HG02973 (cell line): ENCODE results near the gene SYNC.
"Not testable (repeated sequence)": the region's sequence is repeated elsewhere in the genome, so short reads cannot be mapped to it uniquely, and the experiment has no call there.

Experiments used
- ATAC-seq: cut with Tn5 transposase; IDR thresholded peaks from one replicate; pipeline ENCODE4 v1.9.1; 2021; ENCODE audit warnings: moderate library complexity; ENCODE audit not compliant: unreplicated experiment

The SYNC gene

DNA sequence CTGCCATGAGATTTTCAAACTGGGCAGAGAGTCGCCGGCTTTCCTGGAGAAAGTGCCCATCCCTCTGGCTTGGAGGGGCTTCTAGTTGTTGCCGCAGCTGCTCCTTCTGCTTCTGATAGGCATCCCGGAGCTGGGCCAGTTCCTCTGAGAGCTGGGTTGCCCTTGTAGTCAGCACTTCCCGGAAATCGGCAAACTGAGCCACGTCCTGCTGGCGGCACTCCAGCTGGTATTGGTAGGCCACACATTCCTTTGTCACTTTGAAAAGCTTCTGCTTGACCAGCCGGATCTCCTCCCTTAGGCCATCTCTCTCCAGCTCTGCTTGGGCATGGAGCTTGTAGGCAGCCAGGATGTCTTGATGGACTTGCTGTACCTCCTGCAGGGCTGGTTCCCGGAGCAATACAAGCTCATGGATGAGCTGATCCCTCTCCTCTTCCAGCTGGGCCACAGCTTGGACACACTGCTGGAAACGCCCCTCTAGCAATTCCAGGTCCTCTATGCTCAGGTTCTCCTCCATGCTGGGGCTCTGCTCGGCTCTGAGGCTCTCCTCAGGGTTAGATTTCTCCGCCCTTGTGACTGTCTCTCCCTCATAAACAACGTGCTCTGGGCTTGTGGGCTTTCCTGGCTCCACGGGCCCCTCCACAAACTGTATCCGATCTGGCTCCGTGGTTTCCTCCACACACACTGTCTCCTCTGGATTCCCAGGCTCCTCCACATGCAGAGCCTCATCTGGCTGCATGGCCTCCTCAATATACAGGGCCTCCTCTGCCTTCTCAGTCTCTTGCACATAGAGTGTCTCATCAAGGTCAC, 7.3 kb downstream of the SYNC start:
- no peak for ATAC-seq

DNA sequence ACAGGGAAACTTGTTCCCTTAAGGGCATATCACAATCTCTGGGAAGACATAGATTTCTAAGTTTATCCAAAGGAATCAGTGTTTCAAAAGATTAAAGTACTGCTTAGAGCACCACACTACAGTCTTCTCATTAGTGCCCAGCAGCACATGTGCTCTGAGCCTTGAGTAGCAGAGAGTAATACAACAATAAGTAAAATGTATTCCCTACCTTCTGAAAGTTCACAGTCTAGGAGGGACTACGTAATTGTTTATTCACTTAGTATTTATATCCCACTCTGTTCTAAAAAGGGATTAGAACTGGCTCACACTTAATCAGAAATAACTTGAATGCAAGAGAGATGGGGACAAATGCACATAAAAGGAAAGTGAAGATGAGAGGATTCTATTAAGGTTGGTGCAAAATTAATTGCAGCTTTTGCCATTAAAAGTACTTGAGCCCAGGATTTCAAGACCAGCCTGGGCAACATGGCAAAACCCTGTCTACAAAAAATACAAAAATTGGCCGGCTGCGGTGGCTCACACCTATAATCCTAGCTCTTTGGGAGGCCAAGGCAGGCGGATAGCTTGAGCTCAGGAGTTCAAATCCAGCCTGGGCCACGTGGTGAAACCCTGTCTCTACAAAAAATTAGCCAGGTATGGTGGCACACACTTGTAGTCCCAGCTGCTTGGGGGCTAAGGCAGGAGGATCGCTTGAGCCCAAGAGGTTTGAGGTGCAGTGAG, 9.0 kb downstream of the SYNC start:
- no peak for ATAC-seq

DNA sequence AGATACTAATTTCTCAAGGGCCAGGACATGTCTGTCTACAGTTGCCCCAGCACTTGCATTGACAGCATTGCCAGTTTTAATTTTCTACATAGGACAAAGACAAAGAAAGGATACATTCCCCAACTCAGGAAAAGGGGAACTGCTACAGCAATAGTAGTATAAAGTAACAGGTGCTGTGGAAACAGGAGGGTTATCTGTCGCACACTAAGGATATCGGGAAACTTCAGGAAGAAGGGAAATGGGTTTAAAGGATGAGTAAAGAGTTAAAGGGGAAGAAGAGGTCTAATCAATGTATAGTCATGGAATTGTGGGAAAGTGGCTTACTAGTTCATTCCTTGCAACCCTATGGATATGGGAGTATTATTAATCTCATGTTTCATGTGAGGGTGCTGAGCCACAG, 16.2 kb downstream of the SYNC start:
- no peak for ATAC-seq

DNA sequence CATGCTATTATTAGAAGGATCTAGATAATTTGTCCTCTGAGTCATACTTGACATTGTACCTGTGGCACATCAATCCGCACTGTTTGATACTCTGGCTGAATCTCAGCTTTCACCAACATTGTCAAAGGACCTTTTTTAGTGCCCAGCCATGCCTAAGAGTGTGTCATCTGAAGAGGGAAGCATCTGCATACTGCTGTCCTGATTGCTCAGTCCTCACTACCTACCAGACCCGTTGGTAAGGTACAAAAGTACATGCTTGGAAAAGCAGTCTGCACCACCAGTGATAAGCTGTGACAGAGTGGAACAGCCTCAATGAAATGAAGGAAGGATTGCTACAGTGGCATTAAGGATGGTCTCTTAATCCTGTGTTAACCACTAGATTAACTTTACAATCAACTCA, 17.1 kb downstream of the SYNC start:
- no peak for ATAC-seq

DNA sequence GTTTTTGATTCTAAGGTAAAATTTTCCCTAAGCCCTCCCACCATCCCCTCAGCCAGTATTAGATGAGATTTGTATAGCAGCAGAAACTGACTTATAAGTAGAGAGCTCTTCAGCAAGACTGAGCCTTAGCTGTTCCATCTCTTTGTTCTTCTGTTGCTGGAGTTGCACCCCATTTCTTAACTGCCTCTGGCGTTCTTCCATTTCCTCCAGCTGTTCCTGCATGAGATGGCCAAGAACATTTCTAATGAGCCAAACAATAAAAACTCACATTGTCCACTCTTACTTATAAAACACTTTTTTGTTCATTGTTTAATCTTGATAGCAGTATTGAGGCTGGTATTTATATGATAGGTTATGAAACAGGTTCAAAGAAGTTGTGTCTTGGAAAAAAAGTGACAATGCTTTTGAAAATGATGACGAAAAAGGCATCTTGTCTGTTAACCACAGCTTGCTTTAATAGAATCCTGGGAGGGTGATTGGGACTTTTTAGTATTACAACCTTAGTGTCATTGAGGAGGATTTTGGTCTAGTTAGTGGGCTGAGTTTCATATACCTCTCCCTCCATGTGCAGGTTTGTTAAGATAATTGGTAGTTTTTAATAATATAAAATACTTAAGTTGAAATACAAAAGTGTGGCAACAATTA, 18.3 kb downstream of the SYNC start:
- ATAC-seq = no peak

DNA sequence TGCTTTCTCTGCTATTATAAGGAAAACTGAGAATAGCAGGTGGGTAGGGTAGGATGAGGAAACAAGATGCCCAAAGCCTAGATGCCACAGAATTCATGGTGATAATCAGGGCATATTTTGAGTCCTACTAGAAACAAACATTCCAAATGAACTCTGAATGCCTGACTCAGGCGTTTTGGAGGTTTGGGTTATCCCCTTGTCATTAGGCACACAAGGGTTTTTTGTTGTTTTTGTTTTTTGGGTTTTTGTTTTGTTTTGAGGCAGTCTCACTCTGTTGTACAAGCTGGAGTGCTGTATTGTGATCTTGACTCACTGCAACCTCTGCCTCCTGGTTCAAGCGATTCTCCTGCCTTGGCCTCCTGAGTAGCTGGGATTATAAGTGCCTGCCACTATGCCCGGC, 19.2 kb downstream of the SYNC start:
- ATAC-seq = no peak

DNA sequence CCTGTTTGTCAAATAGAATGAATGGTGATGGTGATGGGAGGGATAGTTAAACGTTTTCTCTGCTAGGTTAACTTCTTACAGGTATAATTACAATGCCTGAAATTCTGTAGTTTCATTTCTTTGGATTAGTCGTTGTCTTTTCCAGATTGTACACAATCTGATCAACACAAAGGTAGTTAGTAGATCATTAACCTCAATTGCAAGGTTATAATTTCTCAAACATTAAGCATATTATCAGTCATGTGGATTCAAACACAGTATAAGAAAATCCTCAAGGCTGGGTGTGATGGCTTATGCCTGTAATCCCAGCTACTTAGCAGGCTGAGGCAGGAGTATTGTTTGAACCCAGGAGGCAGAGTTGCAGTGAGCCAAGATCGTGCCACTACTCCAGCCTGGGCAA, 20.6 kb downstream of the SYNC start:
- ATAC-seq = no peak

DNA sequence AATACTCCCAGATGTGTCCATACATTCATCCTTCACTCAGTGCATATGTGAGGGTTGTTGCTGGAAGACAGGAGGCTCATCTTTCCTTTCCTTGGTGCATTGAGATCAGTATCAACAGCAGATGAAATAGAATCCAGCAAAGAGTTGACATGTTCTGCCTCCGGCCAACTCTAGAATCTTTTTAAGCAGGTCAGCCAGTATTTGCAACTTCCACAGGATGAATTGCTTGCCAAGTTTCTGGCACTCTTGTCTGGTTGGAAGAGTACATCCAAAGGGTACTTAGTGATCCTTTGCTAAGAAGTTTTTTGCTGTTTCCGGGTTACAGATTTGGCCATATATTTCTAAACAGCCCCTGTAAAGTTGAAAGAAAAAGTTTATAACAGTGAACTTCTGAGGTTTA, 21.1 kb downstream of the SYNC start:
- ATAC-seq = no peak

DNA sequence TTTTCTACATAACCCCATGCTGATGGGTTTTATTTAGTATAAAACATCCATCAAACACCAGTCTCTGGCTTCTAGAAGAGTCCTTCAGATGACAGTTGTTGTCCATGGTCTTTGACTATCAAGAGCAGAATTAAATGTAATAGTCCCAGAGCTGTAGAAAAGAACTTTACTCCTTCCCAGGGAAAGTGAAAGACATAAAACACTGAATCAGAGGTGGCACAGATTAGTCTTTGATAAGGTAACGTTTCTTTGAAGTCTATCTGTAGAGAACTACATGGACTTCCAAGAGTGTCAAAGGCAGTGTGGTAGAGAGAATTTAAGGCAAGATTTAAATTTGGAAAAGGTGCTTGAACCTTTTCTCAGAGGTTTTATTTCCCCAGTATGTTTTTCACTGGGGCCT, 21.9 kb downstream of the SYNC start:
- no peak for ATAC-seq

DNA sequence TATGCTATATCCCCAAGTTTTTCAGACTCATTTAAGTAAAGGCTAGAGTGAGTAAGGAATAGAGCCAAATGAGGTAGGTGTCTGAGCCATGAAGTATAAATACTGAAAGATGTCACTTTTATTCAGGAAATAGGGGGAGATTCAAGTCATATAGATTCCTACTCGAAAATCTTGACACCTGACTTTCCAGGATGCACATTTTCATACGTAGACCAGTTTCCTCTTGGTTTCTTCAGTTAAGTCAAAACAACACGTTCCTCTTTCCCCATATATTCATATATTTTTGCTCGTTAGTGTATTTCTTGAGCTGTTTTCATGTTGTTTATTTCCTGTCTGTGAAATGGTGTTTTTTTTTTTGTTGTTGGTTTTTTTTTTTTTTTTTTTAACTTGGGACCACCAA, 22.6 kb downstream of the SYNC start:
- not testable (repeated sequence) for ATAC-seq

DNA sequence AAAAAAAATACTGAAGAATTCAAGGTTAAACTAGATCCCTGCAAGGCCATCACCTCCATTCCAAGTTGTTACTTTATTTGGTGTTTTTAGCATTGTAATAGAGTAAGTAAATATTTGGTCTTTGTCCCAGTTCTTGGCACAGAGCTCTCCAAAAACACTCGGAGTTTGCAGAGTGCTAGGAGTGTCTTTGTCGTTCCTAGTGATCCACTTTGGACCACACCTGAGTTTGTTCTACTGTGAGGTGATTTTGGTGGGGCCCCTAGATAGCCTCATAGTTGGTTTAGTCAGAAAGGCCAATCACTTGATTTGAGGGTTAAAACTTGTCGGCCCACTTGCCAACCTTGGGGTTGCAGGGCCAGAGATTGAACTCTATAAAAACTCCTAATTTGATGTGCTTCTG, 25.6 kb downstream of the SYNC start:
- ATAC-seq = no peak

DNA sequence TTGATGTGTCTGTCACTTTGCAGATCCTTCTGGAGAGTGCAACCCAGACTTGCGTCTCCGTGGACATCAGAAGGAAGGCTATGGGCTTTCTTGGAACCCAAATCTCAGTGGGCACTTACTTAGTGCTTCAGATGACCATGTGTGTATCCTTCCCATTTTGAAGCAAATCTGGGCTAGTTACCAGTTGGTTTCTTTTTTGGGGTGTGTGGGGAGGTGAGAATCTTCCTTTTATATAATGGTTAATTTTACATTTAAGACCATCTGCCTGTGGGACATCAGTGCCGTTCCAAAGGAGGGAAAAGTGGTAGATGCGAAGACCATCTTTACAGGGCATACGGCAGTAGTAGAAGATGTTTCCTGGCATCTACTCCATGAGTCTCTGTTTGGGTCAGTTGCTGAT, 33.9 kb downstream of the SYNC start:
- ATAC-seq = not testable (repeated sequence)

DNA sequence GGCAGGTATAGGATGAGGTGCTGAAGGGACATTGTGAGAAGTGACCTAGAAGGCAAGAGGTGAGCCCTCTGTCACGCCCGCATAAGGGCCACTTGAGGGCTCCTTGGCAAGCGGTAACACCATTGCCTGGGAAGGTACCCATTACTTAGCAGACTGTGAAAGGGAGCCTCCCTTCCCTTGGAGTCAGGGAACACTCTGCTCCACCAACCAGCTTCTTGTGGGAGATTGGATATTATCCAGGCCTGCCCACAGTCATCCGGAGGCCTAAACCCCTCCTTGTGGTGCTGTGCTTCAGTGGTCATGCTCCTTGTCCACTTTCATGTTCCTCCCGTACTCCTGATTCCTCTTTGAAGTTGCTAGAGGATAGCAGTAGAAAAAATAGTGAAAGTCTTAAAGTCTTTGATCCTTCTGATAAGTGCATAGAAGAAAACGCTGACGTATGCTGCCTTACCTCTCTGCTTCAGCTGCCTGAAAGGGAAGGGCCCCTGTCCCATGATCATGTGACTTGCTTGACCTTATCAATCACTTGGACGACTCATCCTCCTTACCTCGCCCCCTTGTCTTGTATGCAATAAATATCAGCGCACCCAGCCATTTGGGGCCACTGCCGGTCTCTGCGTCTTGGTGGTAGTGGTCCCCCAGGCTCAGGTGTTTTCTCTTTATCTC, 35.5 kb downstream of the SYNC start:
- ATAC-seq = no peak

DNA sequence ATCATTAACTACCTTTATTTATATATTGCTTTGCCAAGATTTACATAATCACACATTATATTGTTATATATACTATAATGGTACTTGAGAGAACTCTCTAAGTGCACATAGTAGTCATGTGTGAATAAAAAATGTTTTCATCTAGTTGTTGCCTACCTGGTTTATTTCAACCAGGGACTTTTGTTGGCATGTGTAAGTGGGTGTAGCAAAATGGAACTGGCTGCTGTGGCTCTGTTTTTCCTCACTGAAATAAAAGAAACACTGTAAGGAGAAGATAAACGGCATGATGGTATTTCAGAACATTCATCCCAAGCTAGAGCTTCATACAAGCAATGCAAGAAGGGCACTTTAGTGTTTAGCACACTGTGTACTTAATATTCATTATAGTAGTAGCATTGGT, 36.7 kb downstream of the SYNC start:
- no peak for ATAC-seq

DNA sequence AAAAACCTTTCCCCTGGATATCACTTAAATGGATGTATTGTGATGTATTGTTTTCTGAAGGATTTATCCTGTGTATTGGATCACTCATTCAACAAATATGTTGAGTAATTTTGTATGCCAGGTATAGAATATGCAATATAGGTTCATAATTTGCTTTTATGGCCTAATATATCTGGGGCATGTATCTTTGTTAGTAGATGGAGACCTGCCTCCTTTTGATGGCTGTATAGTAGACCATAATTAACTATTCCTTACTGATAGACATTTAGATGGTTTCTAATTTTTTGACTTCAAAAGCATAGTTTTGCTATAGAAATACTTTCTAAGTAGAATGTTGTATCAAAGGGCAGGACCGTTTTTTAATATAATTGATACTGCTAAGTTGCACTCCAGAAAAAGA, 43.0 kb downstream of the SYNC start:
- no peak for ATAC-seq

DNA sequence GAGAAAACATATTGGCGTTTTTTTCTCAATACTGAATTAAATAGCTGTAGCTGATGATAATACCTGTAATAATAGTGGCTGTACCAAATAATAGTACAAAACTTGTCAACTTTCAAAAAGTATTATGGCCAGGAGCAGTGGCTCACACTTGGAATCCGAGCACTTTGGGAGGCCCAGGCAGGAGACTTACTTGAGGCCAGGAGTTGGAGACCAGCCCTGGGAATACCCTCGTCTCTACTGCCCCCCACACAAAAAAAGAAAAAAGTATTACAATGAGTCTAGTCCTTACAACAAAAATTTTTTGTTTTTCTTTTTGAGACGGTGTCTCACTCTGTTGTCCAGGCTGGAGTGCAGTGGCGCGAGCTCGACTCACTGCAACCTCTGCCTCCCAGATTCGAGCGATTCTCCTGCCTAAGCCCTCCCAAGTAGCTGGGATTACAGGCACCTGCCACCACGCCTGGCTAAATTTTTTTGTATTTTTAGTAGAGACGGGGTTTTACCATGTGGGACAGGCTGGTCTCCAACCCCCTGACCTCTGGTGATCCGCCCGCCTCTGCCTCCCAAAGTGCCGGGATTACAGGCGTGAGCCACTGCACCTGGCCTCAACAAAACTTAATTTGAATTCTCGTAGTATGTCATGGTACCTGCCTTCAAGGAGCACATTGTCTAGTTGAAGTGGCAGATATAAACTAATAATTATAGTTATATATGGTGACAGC, 50.2 kb downstream of the SYNC start:
- no peak for ATAC-seq

DNA sequence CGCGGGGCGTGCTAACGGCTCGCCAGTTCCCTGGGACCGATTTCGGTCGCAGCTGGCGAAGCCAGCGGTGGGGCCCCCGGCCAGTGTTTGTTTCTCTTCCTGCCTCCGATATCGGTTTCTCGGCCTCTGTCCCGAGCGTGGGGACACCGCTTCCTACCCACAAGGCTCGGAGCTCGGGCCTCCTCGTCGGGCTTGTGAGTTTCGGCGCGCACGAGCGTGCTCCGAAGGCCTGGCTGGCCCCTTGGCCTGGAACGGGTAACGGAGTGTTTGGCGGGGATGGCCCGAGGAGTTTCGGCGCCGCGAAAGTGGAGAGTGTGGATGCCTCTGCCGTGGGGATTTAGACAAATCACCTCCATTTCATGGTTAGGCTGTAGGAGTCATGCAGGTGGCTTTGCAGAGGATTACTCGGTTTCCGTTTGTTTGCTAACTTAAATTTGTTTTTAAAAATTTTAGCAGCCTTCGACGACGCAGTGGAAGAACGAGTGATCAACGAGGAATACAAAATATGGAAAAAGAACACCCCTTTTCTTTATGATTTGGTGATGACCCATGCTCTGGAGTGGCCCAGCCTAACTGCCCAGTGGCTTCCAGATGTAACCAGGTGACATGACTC, 51.0 kb downstream of the SYNC start:
- no peak for ATAC-seq

DNA sequence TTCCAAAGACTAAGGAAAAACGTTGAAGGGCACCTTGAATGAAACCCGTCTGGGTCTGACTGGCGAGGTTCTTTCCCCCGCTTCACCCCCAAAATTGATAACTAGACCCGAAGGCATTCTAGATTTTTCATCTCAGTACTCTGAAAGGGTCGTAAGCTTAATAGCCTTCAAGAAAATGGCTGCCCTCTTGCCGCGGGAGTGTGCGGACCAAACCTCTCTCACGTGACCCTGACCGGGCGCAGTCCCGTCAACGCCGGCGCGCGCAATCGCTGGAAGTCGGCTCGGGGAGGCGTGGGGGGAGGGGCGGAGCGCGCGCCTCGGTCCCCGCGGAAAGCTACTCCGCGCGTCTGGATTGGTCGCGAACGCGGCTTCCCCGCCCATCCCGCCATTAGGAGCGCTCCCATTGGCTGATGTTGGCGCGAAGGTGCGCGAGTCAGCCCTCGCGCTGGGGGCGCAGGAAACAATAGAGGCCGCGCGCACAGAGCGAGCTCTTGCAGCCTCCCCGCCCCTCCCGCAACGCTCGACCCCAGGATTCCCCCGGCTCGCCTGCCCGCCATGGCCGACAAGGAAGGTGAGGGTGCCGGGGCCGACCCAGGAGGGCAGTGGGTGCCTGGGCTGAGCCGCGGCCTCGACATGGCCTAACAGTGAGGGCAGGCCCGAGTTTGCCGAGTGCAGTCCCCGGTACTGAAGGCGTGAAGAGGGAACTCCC, 51.7 kb downstream of the SYNC start, which contains the start of gene RBBP4:
TSS of gene RBBP4 (plus strand) at position 457 of the 709 bp plus-strand sequence. CDS start at position 556, 99 bp downstream.
- peak; percentile 74 for ATAC-seq

DNA sequence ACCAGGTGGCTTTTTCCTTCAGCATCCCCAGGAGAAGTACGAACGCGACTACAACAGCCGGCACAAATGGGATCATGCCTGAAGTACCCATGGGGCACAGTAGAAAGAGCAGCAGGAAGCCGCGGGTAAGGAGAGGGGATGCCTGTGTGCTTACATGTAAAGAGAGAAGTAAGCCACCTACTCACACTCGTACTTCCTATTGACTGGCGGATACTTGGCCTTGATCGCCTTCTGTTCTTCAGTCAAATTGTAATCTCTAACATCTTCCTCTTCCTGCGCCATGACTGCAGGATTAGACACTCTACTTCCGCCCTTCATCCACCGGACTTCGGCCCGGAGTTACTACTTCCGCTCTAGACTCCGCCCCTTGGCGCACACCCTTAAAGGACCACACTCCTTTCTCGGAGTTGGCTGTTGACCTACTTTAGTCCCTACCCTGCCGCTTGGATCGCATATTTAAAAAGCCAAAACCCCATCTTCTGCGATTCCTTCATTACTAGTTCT, 52.3 kb downstream of the SYNC start, which contains the start of gene ZBTB8OS:
TSS of gene ZBTB8OS (minus strand) at position 303 of the 504 bp plus-strand sequence. CDS start at position 282, 21 bp downstream.
- peak; percentile 68 for ATAC-seq
